Neural cell (in vitro differentiated cells): ENCODE results near the gene LDAH. TPM values are rescaled to one million over a fixed set of nuclear protein-coding genes. Genes with fewer than 3 reads are reported as not detected.

Experiments used
- H2AFZ ChIP-seq: fragments of 200-600, 300-800 bp; sonication (generic), shearing (Covaris generic); 2 replicates; pipeline ENCODE4 v1.6.0; 2014; ENCODE audit warnings: low read depth, mild to moderate bottlenecking, antibody characterized with exemption, low read length, moderate library complexity
- H3F3A ChIP-seq: fragments of 200-600 bp; shearing (Covaris generic); 2 replicates; pipeline ENCODE4 v1.6.1; 2016; ENCODE audit warnings: mild to moderate bottlenecking, moderate library complexity, mixed read lengths, antibody characterized with exemption, low read length; ENCODE audit not compliant: insufficient read depth, poor library complexity, severe bottlenecking
- H3K27ac ChIP-seq: fragments of 200-600, 300-800 bp; sonication (generic), shearing (Covaris generic); 2 replicates; pipeline ENCODE4 v1.5.1; 2014; ENCODE audit warnings: mild to moderate bottlenecking, low read length, moderate library complexity
- H3K27me3 ChIP-seq: fragments of 300-800, 200-600 bp; sonication (generic), shearing (Covaris generic); 2 replicates; pipeline ENCODE4 v1.6.0; 2014; ENCODE audit warnings: mild to moderate bottlenecking, low read depth, low read length, moderate library complexity; ENCODE audit not compliant: insufficient read depth
- H3K36me3 ChIP-seq: fragments of 300-800, 200-600 bp; sonication (generic), shearing (Covaris generic); 2 replicates; pipeline ENCODE4 v1.5.1; 2014; ENCODE audit warnings: mild to moderate bottlenecking, antibody characterized with exemption, low read length, moderate library complexity; ENCODE audit not compliant: insufficient read depth
- H3K4me2 ChIP-seq: fragments of 300-800, 200-600 bp; sonication (generic), shearing (Covaris generic); 2 replicates; pipeline ENCODE4 v1.6.0; 2014; ENCODE audit warnings: mild to moderate bottlenecking, low read length
- H3K4me3 ChIP-seq: fragments of 300-800, 200-600 bp; sonication (generic), shearing (Covaris generic); 2 replicates; pipeline ENCODE4 v1.5.1; 2014; ENCODE audit warnings: mild to moderate bottlenecking, low read length, moderate library complexity
- H3K79me2 ChIP-seq: fragments of 200-600 bp; shearing (Covaris generic); replicated peaks from 2 replicates; pipeline ENCODE4 v1.6.0; 2014; ENCODE audit warnings: mild to moderate bottlenecking, low read length, moderate library complexity; ENCODE audit not compliant: insufficient read depth
- H3K9ac ChIP-seq: fragments of 300-800, 200-600 bp; sonication (generic), shearing (Covaris generic); 2 replicates; pipeline ENCODE4 v1.6.1; 2016; ENCODE audit warnings: mild to moderate bottlenecking, low read length, mixed read lengths
- H3K9me2 ChIP-seq: fragments of 200-600 bp; shearing (Covaris generic); 2 replicates; pipeline ENCODE4 v1.6.1; 2016; ENCODE audit warnings: mild to moderate bottlenecking, low read length, mixed read lengths; ENCODE audit not compliant: insufficient read depth
- H3K9me3 ChIP-seq: fragments of 200-600, 300-800 bp; sonication (generic), shearing (Covaris generic); 2 replicates; pipeline ENCODE4 v1.6.1; 2016; ENCODE audit warnings: mild to moderate bottlenecking, mixed run types, low read length, moderate library complexity, mixed read lengths
- H4K20me1 ChIP-seq: fragments of 200-600 bp; shearing (Covaris generic); 2 replicates; pipeline ENCODE4 v1.6.1; 2016; ENCODE audit warnings: mild to moderate bottlenecking, mixed run types; ENCODE audit not compliant: insufficient read depth
- EP300 ChIP-seq: fragments of 450-650 bp; conservative IDR thresholded peaks from 2 replicates; pipeline ENCODE4 v1.6.1; 2014; ENCODE audit warnings: antibody characterized with exemption, mild to moderate bottlenecking, moderate library complexity; ENCODE audit not compliant: poor library complexity, severe bottlenecking
- EZH2 ChIP-seq: fragments of 200-600, 300-800 bp; shearing (Covaris generic), sonication (generic); IDR thresholded peaks from 2 replicates; pipeline ENCODE4 v1.6.1; 2014; ENCODE audit warnings: antibody characterized with exemption, low read length, borderline replicate concordance, mild to moderate bottlenecking; ENCODE audit not compliant: insufficient read depth, poor library complexity, severe bottlenecking
- MXI1 ChIP-seq: fragments of 450-650 bp; conservative IDR thresholded peaks from 2 replicates; pipeline ENCODE4 v1.6.1; 2014; ENCODE audit warnings: antibody characterized with exemption, mild to moderate bottlenecking; ENCODE audit not compliant: poor library complexity, severe bottlenecking
- POLR2AphosphoS5 ChIP-seq: IDR thresholded peaks from 2 replicates; pipeline ENCODE4 v1.6.1; 2012
- RAD21 ChIP-seq: fragments of 450-650 bp; conservative IDR thresholded peaks from 2 replicates; pipeline ENCODE4 v1.6.1; 2014; ENCODE audit warnings: antibody characterized with exemption, mild to moderate bottlenecking, moderate library complexity
- REST ChIP-seq: IDR thresholded peaks from 2 replicates; pipeline ENCODE4 v1.6.1; 2012; ENCODE audit warnings: borderline replicate concordance
- SMC3 ChIP-seq: fragments of 450-650 bp; conservative IDR thresholded peaks from 2 replicates; pipeline ENCODE4 v1.6.1; 2014; ENCODE audit warnings: antibody characterized with exemption, mild to moderate bottlenecking, moderate library complexity; ENCODE audit not compliant: poor library complexity
- TAF1 ChIP-seq: IDR thresholded peaks from 2 replicates; pipeline ENCODE4 v1.6.1; 2012; ENCODE audit warnings: low read depth
- polyA plus RNA-seq: library from polyadenylated mRNA; depleted of rRNA; stranded (reverse); fragments of >200 nt; gene quantifications from 2 replicates; pipeline ENCODE4 v1.2.3, GENCODE V29; 2014
- TF ChIP-seq, protein P1 (sequence below): fragments of 450-650 bp; IDR thresholded peaks from 2 replicates; pipeline ENCODE4 v1.5.1; 2014; ENCODE audit warnings: antibody characterized with exemption, mild to moderate bottlenecking, moderate library complexity; ENCODE audit not compliant: poor library complexity, severe bottlenecking

The LDAH gene
- polyA plus RNA-seq, 1 donor from 2014 or later, result 44.1 TPM

- no peak overlapping the region for H3K4me3 ChIP-seq
- H3K9ac ChIP-seq, result no peak overlapping the region
- H3K4me2 ChIP-seq, result no peak overlapping the region
- H4K20me1 ChIP-seq, result no peaks in the 10 kb centered on the region
- no peaks in the 10 kb centered on the region for H3K36me3 ChIP-seq
- no peaks in the 10 kb centered on the region for H3K9me2 ChIP-seq
- H3K27ac ChIP-seq, result no peak overlapping the region
- no peaks in the 10 kb centered on the region for H3K79me2 ChIP-seq
- no peaks in the 10 kb centered on the region for H3K27me3 ChIP-seq
- TF ChIP-seq REST, result no peak
- TF ChIP-seq, protein P1, sequence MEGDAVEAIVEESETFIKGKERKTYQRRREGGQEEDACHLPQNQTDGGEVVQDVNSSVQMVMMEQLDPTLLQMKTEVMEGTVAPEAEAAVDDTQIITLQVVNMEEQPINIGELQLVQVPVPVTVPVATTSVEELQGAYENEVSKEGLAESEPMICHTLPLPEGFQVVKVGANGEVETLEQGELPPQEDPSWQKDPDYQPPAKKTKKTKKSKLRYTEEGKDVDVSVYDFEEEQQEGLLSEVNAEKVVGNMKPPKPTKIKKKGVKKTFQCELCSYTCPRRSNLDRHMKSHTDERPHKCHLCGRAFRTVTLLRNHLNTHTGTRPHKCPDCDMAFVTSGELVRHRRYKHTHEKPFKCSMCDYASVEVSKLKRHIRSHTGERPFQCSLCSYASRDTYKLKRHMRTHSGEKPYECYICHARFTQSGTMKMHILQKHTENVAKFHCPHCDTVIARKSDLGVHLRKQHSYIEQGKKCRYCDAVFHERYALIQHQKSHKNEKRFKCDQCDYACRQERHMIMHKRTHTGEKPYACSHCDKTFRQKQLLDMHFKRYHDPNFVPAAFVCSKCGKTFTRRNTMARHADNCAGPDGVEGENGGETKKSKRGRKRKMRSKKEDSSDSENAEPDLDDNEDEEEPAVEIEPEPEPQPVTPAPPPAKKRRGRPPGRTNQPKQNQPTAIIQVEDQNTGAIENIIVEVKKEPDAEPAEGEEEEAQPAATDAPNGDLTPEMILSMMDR, result no peak
- no peak for TF ChIP-seq TAF1
- no peak for TF ChIP-seq SMC3
- no peak for TF ChIP-seq EP300
- TF ChIP-seq POLR2AphosphoS5, result no peak
- no peak for TF ChIP-seq MXI1
- TF ChIP-seq EZH2, result no peak
- no peak for TF ChIP-seq RAD21
- H3F3A ChIP-seq, result no peaks in the 10 kb centered on the region
- H3K9me3 ChIP-seq, result no peaks in the 10 kb centered on the region
- no peak overlapping the region for H2AFZ ChIP-seq
These were observed 131.7 kb downstream of the LDAH start for GRCh38 chr2:20691076-20691734.

- no peak overlapping the region for H3K4me2 ChIP-seq
- TF ChIP-seq, protein P1, result no peak
- no peak for TF ChIP-seq MXI1
- TF ChIP-seq TAF1, result no peak
- TF ChIP-seq POLR2AphosphoS5, result no peak
- TF ChIP-seq EP300, result no peak
- TF ChIP-seq SMC3, result no peak
- no peak for TF ChIP-seq RAD21
- TF ChIP-seq REST, result no peak
- TF ChIP-seq EZH2, result no peak
These were observed 133.3 kb downstream of the LDAH start for GRCh38 chr2:20689428-20690264.

More at GRCh38 chr2:20689428-20690264, 133.3 kb downstream of the LDAH start:
- H3K27me3 ChIP-seq, result no peaks in the 10 kb centered on the region
- no peak overlapping the region for H2AFZ ChIP-seq
- H3K36me3 ChIP-seq, result no peaks in the 10 kb centered on the region
- H3F3A ChIP-seq, result no peaks in the 10 kb centered on the region
- H4K20me1 ChIP-seq, result no peaks in the 10 kb centered on the region
- H3K9ac ChIP-seq, result no peak overlapping the region
- H3K79me2 ChIP-seq, result no peaks in the 10 kb centered on the region
- no peak overlapping the region for H3K27ac ChIP-seq
- no peaks in the 10 kb centered on the region for H3K9me2 ChIP-seq
- H3K4me3 ChIP-seq, result no peak overlapping the region
- H3K9me3 ChIP-seq, result no peaks in the 10 kb centered on the region
